ENCODE data around the gene TMCC3. TPM values are rescaled to one million over a fixed set of nuclear protein-coding genes. Genes with fewer than 3 reads are reported as not detected.

The TMCC3 gene
- total RNA-seq, 1 donor from 2014 or later, result 1.7 TPM

GRCh38 chr12:94634717-94635116 is 15.6 kb downstream of the TMCC3 start:
- intact Hi-C loops (cut with micrococcal nuclease), result no loop called here

DNA sequence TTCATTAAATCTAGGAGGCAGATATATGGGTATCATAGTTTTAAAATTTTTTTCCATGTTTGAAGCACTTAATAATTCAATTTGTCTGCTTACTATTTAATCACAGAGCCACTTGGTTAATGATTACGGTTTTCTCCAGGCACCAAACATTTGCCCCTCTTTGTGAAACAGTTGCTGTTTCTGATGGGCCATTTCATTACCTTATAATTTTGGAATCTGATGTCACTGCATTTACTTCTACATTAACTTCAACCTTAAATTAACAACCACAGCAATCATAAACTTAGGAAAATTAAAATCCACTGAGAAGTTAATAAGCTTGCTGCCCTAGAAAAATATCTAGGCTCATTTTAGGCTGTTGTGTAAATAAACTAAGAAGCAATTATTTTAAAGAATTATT is 17.0 kb downstream of the TMCC3 start:
- no peak overlapping the region for H3K27ac ChIP-seq (replicated peaks)
- no peaks in the 10 kb centered on the region for H3K36me3 ChIP-seq
- no peaks in the 10 kb centered on the region for H3K4me1 ChIP-seq
- DNase-seq, result no peak
- no peak overlapping the region for H3K4me3 ChIP-seq
- intact Hi-C loops (cut with micrococcal nuclease), result no loop called here
- no peaks in the 10 kb centered on the region for H3K9me3 ChIP-seq (replicated peaks)
- no peak for TF ChIP-seq CTCF (IDR thresholded peaks at IDR 0.05; ENCODE audit: borderline replicate concordance)
- no peaks in the 10 kb centered on the region for H3K27me3 ChIP-seq (ENCODE audit: low read depth)

More at GRCh38 chr12:94634717-94635116, 15.6 kb downstream of the TMCC3 start:
- DNase-seq, result no peak
- no peak for TF ChIP-seq CTCF (IDR thresholded peaks at IDR 0.05; ENCODE audit: borderline replicate concordance)
- H3K4me1 ChIP-seq, result no peaks in the 10 kb centered on the region
- H3K36me3 ChIP-seq, result no peaks in the 10 kb centered on the region
- no peak overlapping the region for H3K4me3 ChIP-seq
- no peaks in the 10 kb centered on the region for H3K9me3 ChIP-seq (replicated peaks)
- no peaks in the 10 kb centered on the region for H3K27me3 ChIP-seq (ENCODE audit: low read depth)
- H3K27ac ChIP-seq (replicated peaks), result no peak overlapping the region

DNA sequence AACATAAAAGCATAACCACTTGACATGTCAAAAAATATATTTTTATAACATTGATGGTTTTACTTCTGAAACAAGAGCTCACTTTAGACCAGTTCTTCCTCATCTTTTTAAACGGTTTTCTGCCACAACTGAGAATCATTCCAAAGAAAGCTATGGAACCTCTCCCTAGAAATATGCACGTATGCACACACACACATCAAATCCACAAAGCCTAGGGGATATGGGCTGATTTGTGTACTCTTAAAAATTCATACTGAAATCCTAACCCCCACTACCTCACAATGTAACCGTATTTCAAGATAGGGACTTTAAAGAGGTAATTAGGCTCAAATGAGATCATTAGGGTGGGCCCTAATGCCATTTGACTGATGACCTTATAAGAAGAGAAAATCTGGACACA is 19.3 kb downstream of the TMCC3 start:
- no peaks in the 10 kb centered on the region for H3K4me1 ChIP-seq

GRCh38 chr12:94628819-94629472 is 21.4 kb downstream of the TMCC3 start:
- H3K4me1 ChIP-seq, result no peaks in the 10 kb centered on the region
- no peak overlapping the region for H3K27ac ChIP-seq (replicated peaks)
- no peak overlapping the region for H3K4me3 ChIP-seq
- no peaks in the 10 kb centered on the region for H3K36me3 ChIP-seq
- TF ChIP-seq CTCF (IDR thresholded peaks at IDR 0.05; ENCODE audit: borderline replicate concordance), result no peak
- intact Hi-C loops (cut with micrococcal nuclease), result no loop called here
- no peaks in the 10 kb centered on the region for H3K27me3 ChIP-seq (ENCODE audit: low read depth)
- DNase-seq, result no peak
- H3K9me3 ChIP-seq (replicated peaks), result no peaks in the 10 kb centered on the region

More for the DNA sequence above, 19.3 kb downstream of the TMCC3 start:
- Histone ChIP-seq H3K4me3 (no peak overlapping the region), H3K27me3 (ENCODE audit: low read depth) (no peaks in the 10 kb centered on the region), H3K27ac (replicated peaks) (no peak overlapping the region), H3K9me3 (replicated peaks) (no peaks in the 10 kb centered on the region), H3K36me3 (no peaks in the 10 kb centered on the region)
- DNase-seq, result no peak
- intact Hi-C loops (cut with micrococcal nuclease), result no loop called here
- no peak for TF ChIP-seq CTCF (IDR thresholded peaks at IDR 0.05; ENCODE audit: borderline replicate concordance)

- intact Hi-C loops (cut with micrococcal nuclease), result no loop called here
- Histone ChIP-seq H3K36me3 (no peaks in the 10 kb centered on the region), H3K4me3 (no peak overlapping the region), H3K9me3 (replicated peaks) (no peaks in the 10 kb centered on the region), H3K27me3 (ENCODE audit: low read depth) (no peaks in the 10 kb centered on the region), H3K4me1 (peaks cover 2% of the 10 kb centered on the region), H3K27ac (replicated peaks) (no peak overlapping the region)
- TF ChIP-seq CTCF (IDR thresholded peaks at IDR 0.05; ENCODE audit: borderline replicate concordance), result no peak
- DNase-seq, result no peak
Measured at GRCh38 chr12:94628369-94628768, 22.0 kb downstream of the TMCC3 start.
